ENCODE measurements around the gene URI1.

URI1 gene

DNA sequence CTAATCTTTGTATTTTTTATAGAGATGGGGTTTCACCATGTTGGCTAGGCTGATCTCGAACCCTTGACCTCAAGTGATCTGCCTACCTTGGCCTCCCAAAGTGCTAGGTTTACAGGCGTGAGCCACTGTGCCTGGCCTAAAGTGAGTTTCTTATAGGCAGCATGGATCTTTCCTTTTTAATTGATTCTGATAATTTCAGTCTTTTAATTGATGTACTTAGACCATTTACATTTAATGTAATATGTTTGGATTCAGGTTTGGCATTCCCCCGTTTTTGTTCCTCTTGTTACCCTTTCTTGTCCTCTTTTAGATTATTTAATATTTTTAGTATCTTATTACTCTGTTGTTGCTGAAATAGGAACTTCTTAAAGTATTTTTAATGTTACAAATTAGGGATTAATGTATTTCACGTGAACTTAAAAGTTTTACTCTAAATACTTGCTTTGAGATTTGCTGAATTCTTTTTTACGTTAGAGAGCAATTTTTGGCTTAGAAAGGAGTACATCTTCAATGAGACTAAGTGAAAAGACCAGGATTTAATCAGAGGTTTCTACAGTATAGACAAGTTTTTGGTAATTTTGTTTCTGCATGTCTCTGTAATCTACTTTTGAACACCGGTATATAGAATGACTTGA lies 50.3 kb downstream of the URI1 start:
- Mint-ChIP-seq H3K27ac (ENCODE audit: low read depth) (no peak overlapping the region), H3K4me3 (no peak overlapping the region), H3K36me3 (ENCODE audit: insufficient read depth) (peaks cover 29% of the 10 kb centered on the region), H3K4me1 (peaks cover 45% of the 10 kb centered on the region), H3K9me3 (no peaks in the 10 kb centered on the region), H3K27me3 (no peaks in the 10 kb centered on the region)
- DNase-seq (ENCODE audit: low spot score in 2 of 2): no peak
- ATAC-seq (replicated peaks; ENCODE audit: extremely low read depth, poor library complexity, severe bottlenecking): no peak

DNA sequence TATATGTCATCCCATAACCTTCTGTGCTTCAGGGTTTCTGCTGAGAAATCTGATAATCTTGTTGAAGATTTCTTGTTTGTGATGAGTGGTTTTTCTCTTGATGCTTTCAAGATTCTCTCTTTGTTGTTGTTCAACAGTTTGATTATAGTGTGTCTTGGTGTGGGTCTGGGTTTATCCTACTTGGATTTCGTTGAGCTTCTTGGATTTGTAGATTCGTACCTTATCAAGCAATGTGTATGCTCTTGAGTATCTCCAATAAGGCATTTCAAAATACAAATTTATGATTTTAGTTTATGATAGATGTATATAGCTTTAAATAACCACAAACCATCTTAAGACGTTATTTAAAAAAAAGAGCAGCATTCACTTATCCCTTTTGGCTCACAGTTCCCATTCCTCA lies 57.5 kb downstream of the URI1 start:
- Mint-ChIP-seq H3K36me3 (ENCODE audit: insufficient read depth) (peaks cover 15% of the 10 kb centered on the region), H3K4me3 (no peak overlapping the region), H3K27ac (ENCODE audit: low read depth) (no peak overlapping the region), H3K9me3 (no peaks in the 10 kb centered on the region), H3K27me3 (no peaks in the 10 kb centered on the region), H3K4me1 (peaks cover 74% of the 10 kb centered on the region)
- ATAC-seq (replicated peaks; ENCODE audit: extremely low read depth, poor library complexity, severe bottlenecking): no peak
- no peak for DNase-seq (ENCODE audit: low spot score in 2 of 2)

DNA sequence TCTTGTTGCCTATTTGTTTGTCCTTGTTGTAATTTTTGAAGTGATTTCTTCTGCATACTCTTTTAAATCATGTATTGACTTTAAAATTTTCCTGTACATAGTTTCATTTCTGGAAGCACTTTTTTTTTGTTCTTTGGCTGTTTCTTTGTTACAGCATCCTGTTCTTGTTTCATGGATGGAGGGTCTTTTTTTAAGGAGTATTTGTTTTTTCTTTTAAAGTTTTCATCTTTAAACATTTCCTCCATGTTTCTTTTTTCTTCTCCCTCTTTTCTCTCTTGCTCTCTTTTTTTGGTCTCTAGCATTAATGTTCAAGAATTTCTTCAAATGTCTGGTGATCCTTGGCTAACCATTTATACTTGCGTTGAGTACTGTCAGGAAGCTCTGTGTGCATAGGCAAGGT lies 58.8 kb downstream of the URI1 start:
- H3K9me3 Mint-ChIP-seq: no peaks in the 10 kb centered on the region
- H3K27me3 Mint-ChIP-seq: no peaks in the 10 kb centered on the region
- peaks cover 11% of the 10 kb centered on the region for H3K36me3 Mint-ChIP-seq (ENCODE audit: insufficient read depth)
- no peak for DNase-seq (ENCODE audit: low spot score in 2 of 2)
- no peak overlapping the region for H3K27ac Mint-ChIP-seq (ENCODE audit: low read depth)
- no peak overlapping the region for H3K4me3 Mint-ChIP-seq
- H3K4me1 Mint-ChIP-seq: peaks cover 82% of the 10 kb centered on the region
- no peak for ATAC-seq (replicated peaks; ENCODE audit: extremely low read depth, poor library complexity, severe bottlenecking)

DNA sequence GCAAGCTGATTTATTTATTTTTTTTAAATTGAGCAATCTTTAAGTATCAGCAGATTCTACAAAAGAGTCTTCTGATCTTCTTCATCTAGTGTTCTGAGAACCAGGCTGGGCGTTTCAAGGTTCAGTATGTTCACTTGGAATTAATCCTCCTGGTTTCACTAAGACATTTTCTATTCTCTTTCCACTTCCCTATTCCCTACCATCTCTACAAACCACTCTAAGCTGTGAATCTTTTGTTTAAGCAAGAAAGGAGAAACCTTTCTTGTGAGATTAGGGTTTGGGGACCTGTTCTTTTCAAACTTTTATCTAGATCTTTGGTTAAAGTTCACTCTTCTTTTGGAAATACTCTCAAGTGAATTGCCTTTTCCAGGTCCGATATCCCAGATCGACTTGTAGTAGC lies 59.3 kb downstream of the URI1 start:
- peaks cover 82% of the 10 kb centered on the region for H3K4me1 Mint-ChIP-seq
- H3K9me3 Mint-ChIP-seq: no peaks in the 10 kb centered on the region
- no peak for ATAC-seq (replicated peaks; ENCODE audit: extremely low read depth, poor library complexity, severe bottlenecking)
- H3K27me3 Mint-ChIP-seq: no peaks in the 10 kb centered on the region
- DNase-seq (ENCODE audit: low spot score in 2 of 2): no peak
- H3K36me3 Mint-ChIP-seq (ENCODE audit: insufficient read depth): peaks cover 15% of the 10 kb centered on the region
- no peak overlapping the region for H3K4me3 Mint-ChIP-seq
- H3K27ac Mint-ChIP-seq (ENCODE audit: low read depth): no peak overlapping the region

DNA sequence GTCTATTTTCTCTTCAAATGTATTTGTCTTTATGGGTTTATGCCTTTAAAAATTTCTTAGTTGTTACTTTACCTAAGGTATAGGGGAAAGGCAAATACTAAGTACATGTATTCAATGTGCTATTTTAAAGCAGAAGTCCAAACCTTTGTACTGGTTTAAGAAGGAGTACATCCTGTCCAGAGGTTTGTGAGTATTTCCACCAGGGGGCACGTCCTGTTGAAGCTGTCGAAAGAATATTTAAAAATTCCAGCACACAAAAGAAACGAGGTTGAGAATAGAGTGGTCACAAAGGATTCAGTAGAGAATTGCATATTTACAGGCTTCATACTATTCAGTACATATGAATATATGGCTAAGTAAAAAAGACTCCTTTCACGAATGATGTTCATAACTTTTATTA lies 59.8 kb downstream of the URI1 start:
- DNase-seq (ENCODE audit: low spot score in 2 of 2) (no peak), ATAC-seq (replicated peaks; ENCODE audit: extremely low read depth, poor library complexity, severe bottlenecking) (no peak)
- no peak overlapping the region for H3K27ac Mint-ChIP-seq (ENCODE audit: low read depth)
- no peak overlapping the region for H3K4me3 Mint-ChIP-seq
- H3K36me3 Mint-ChIP-seq (ENCODE audit: insufficient read depth): peaks cover 15% of the 10 kb centered on the region
- peaks cover 80% of the 10 kb centered on the region for H3K4me1 Mint-ChIP-seq
- no peaks in the 10 kb centered on the region for H3K27me3 Mint-ChIP-seq
- no peaks in the 10 kb centered on the region for H3K9me3 Mint-ChIP-seq

DNA sequence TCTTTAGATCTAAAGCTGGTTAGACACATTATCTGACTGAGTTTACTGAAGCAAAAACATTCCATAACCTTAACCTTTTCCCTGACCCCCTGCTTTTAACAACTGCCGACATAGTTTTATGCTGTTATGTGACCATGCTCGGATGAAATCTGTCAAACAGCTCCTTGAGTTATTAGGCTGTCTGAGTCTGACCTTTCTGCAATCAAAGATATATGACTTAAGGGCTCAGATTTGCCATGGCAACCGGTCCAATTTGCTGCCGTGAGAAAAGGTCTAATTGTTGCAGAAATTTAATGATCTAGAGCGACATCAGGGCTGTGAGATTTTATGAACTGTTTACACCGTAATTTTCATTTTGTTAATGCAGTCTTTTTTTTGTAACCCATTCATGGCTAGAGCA lies 61.8 kb downstream of the URI1 start:
- H3K27ac Mint-ChIP-seq (ENCODE audit: low read depth): no peak overlapping the region
- ATAC-seq (replicated peaks; ENCODE audit: extremely low read depth, poor library complexity, severe bottlenecking): no peak
- H3K4me1 Mint-ChIP-seq: peaks cover 61% of the 10 kb centered on the region
- peaks cover 17% of the 10 kb centered on the region for H3K36me3 Mint-ChIP-seq (ENCODE audit: insufficient read depth)
- no peaks in the 10 kb centered on the region for H3K9me3 Mint-ChIP-seq
- no peak for DNase-seq (ENCODE audit: low spot score in 2 of 2)
- no peaks in the 10 kb centered on the region for H3K27me3 Mint-ChIP-seq
- H3K4me3 Mint-ChIP-seq: no peak overlapping the region

DNA sequence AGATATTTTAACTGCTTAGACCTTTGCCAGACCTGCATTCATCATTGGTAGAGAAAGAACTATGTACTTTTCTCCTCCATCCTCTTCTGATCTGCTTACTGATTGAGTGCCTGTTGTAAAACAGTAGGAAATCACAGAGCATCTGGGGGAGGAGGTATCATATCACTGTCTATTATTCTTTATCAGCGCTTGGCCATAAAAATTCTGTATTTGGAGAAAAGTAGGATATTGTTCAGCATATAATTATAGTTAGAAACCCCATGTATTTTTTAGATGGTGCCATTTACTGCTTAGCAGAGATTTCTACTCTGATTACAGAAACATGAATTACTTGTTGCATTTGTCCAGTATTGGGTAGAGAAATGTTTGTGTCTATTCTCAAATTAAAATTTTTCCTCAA lies 62.4 kb downstream of the URI1 start:
- Mint-ChIP-seq H3K27me3 (no peaks in the 10 kb centered on the region), H3K36me3 (ENCODE audit: insufficient read depth) (peaks cover 21% of the 10 kb centered on the region), H3K9me3 (no peaks in the 10 kb centered on the region), H3K27ac (ENCODE audit: low read depth) (no peak overlapping the region), H3K4me3 (no peak overlapping the region), H3K4me1 (peaks cover 55% of the 10 kb centered on the region)
- no peak for DNase-seq (ENCODE audit: low spot score in 2 of 2)
- ATAC-seq (replicated peaks; ENCODE audit: extremely low read depth, poor library complexity, severe bottlenecking): no peak

DNA sequence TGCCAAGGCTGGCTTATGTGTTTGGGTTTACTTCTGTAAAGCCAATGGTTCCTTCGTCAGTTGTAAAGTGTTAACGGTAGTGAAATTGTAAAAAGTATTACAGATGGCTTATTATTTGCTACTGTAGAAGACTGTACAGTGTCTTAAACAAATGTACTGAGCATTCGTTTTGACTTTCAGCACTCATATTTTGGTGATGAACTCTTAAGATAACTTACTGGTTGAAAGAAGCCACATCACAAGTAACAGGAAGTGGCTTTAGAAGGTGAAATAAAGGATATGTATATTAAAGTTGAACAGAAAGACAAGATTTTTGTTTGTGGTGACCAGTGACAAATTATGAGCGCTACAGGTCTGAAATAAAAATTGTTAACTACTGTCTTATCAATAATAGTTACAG lies 64.2 kb downstream of the URI1 start:
- Mint-ChIP-seq H3K4me1 (peaks cover 42% of the 10 kb centered on the region), H3K36me3 (ENCODE audit: insufficient read depth) (peaks cover 34% of the 10 kb centered on the region)

DNA sequence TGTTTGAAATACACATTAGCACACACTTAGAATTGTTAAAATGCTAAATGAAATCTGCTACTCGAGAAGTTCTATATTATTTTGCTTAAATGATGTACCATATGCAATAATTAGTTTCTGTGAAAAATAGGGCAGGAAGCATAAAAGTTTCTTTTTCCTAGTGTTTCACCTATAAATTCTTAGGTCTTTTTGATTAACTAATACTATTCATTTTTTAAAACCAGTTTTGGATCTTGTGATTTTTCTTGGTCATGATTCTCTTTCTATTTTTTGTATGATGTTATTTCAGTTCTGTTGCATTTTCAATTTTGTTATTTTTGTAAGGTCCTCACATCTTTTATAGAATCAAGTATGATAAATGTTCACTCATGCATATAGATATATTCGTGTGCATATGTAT lies 66.1 kb downstream of the URI1 start:
- no peak overlapping the region for H3K4me3 Mint-ChIP-seq
- H3K9me3 Mint-ChIP-seq: no peaks in the 10 kb centered on the region
- no peaks in the 10 kb centered on the region for H3K27me3 Mint-ChIP-seq
- DNase-seq (ENCODE audit: low spot score in 2 of 2): no peak
- H3K36me3 Mint-ChIP-seq (ENCODE audit: insufficient read depth): peaks cover 39% of the 10 kb centered on the region
- ATAC-seq (replicated peaks; ENCODE audit: extremely low read depth, poor library complexity, severe bottlenecking): no peak
- H3K27ac Mint-ChIP-seq (ENCODE audit: low read depth): no peak overlapping the region
- H3K4me1 Mint-ChIP-seq: peaks cover 38% of the 10 kb centered on the region

More for the DNA sequence above, 64.2 kb downstream of the URI1 start:
- peak overlapping the region; percentile 65 for H3K27ac Mint-ChIP-seq (ENCODE audit: low read depth)
- ATAC-seq (replicated peaks; ENCODE audit: extremely low read depth, poor library complexity, severe bottlenecking) (peak; percentile 70), DNase-seq (ENCODE audit: low spot score in 2 of 2) (no peak)
- H3K9me3 Mint-ChIP-seq: no peaks in the 10 kb centered on the region
- H3K27me3 Mint-ChIP-seq: no peaks in the 10 kb centered on the region
- peak overlapping the region; percentile 62 for H3K4me3 Mint-ChIP-seq

DNA sequence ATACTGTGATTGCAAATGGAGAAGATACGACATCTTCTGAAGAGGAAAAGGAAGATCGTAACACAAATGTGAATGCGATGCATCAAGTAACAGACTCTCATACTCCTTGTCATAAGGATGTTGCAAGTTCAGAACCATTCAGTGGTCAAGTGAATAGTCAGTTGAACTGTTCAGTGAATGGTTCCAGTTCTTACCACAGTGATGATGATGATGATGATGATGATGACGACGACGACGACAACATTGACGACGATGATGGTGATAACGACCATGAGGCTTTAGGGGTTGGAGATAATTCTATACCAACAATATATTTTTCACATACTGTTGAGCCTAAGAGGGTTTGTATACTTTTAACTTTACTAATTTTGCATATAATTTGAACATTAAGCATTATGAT lies 67.0 kb downstream of the URI1 start:
- ATAC-seq (replicated peaks; ENCODE audit: extremely low read depth, poor library complexity, severe bottlenecking) (no peak), DNase-seq (ENCODE audit: low spot score in 2 of 2) (no peak)
- H3K9me3 Mint-ChIP-seq: no peaks in the 10 kb centered on the region
- peaks cover 43% of the 10 kb centered on the region for H3K36me3 Mint-ChIP-seq (ENCODE audit: insufficient read depth)
- no peaks in the 10 kb centered on the region for H3K27me3 Mint-ChIP-seq
- peaks cover 30% of the 10 kb centered on the region for H3K4me1 Mint-ChIP-seq
- H3K27ac Mint-ChIP-seq (ENCODE audit: low read depth): no peak overlapping the region
- no peak overlapping the region for H3K4me3 Mint-ChIP-seq

DNA sequence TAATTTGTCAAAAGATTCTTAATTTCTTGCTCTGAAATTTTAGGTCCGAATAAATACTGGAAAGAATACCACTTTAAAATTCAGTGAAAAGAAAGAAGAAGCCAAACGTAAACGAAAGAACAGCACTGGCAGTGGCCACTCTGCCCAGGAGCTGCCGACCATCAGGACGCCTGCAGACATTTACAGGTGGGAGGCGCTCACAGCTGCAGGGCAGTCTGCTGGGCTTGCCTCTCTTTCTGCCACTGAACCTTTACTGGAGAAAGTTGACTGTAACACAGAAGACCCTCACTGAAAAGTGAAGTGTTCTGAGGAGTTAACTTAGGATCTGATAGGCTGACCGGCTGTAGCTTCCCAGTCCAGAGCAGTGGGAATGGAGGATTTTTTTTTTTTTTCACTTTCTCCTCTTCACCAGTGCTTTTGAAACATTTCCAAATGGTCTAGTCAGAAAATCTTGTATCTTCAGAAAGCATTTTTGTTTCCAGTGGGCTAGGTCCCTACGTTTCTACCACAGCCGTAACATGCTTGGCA lies 69.1 kb downstream of the URI1 start:
- H3K4me3 Mint-ChIP-seq: no peak overlapping the region
- no peak for DNase-seq (ENCODE audit: low spot score in 2 of 2)
- peaks cover 9% of the 10 kb centered on the region for H3K4me1 Mint-ChIP-seq
- no peak overlapping the region for H3K27ac Mint-ChIP-seq (ENCODE audit: low read depth)
- H3K36me3 Mint-ChIP-seq (ENCODE audit: insufficient read depth): peaks cover 44% of the 10 kb centered on the region
- H3K9me3 Mint-ChIP-seq: no peaks in the 10 kb centered on the region
- H3K27me3 Mint-ChIP-seq: no peaks in the 10 kb centered on the region
- no peak for ATAC-seq (replicated peaks; ENCODE audit: extremely low read depth, poor library complexity, severe bottlenecking)

DNA sequence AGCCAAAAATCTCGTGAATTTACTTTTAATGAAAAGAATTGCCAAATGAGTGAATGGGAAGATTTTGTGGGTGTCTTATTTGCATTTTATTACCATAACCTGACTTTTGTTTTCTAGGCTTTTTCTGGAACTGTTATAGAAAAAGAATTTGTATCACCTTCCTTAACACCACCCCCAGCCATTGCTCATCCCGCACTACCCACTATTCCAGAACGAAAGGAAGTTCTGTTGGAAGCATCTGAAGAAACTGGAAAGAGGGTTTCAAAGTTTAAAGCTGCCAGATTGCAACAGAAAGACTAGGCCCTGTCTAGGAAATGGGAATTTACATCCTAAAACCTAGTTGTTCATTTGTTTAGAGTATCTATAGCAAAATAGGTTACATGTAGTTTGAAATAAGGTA lies 72.7 kb downstream of the URI1 start:
- Mint-ChIP-seq H3K36me3 (ENCODE audit: insufficient read depth) (peaks cover 31% of the 10 kb centered on the region), H3K4me1 (peaks cover 5% of the 10 kb centered on the region), H3K9me3 (no peaks in the 10 kb centered on the region), H3K4me3 (no peak overlapping the region), H3K27ac (ENCODE audit: low read depth) (no peak overlapping the region), H3K27me3 (no peaks in the 10 kb centered on the region)
- DNase-seq (ENCODE audit: low spot score in 2 of 2): no peak
- ATAC-seq (replicated peaks; ENCODE audit: extremely low read depth, poor library complexity, severe bottlenecking): no peak

DNA sequence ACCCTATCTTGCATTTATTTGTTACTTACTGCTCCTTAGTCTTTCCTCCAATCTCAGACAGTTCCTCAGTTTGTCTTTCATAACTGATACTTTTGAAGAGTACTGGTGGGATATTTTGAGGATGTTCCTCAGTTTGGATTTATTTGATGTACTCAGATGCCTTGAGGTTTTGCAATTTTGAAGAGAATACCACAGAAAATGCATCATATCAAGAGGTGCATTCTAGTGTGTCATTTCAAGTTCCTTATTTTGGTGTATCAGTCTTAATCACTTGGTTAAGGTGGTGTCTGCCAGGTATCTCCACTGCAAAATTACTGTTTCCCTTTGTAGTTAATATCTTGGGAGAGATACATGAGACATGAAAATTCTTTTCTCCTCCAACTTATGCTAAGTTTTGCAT lies 75.1 kb downstream of the URI1 start:
- ATAC-seq (replicated peaks; ENCODE audit: extremely low read depth, poor library complexity, severe bottlenecking): no peak
- Mint-ChIP-seq H3K4me1 (peaks cover 2% of the 10 kb centered on the region), H3K9me3 (no peaks in the 10 kb centered on the region), H3K27me3 (no peaks in the 10 kb centered on the region), H3K4me3 (no peak overlapping the region), H3K27ac (ENCODE audit: low read depth) (peak overlapping the region; percentile 53), H3K36me3 (ENCODE audit: insufficient read depth) (peaks cover 16% of the 10 kb centered on the region)
- no peak for DNase-seq (ENCODE audit: low spot score in 2 of 2)
